PC-3 (cell line): Measurements from ENCODE around the gene GSN. TPM values are rescaled to one million over a fixed set of nuclear protein-coding genes. Genes with fewer than 3 reads are reported as not detected.

Experiments
- ATAC-seq: fragments of 200-7000 bp; cut with Tn5 transposase; 2 replicates; pipeline ENCODE4 v1.9.1; 2020; ENCODE audit warnings: mild to moderate bottlenecking, moderate library complexity
- BruUV-seq: library from RNA; stranded (reverse); fragments of 400-500 nt; replicated peaks from 2 replicates; lab custom pipeline; 2021; lab: Mats Ljungman, UMichigan
- CTCF ChIA-PET: fragments of 300-600 bp; sonication (Branson Sonifier 250); formaldehyde crosslinking; loops from one replicate; lab custom pipeline; 2022; ENCODE audit warnings: antibody characterized with exemption; lab: Charles Lee
- POLR2A ChIA-PET: fragments of 300-600 bp; sonication (Branson Sonifier 250); formaldehyde crosslinking; loops from one replicate; lab custom pipeline; 2022; ENCODE audit warnings: antibody characterized with exemption; ENCODE audit not compliant: unreplicated experiment; lab: Charles Lee
- DNase-seq: peaks from one replicate; pipeline ENCODE4 v3.0.0-alpha.2; 2015
- H2AFZ ChIP-seq: fragments of 300-600 bp; sonication (generic); 2 replicates; pipeline ENCODE4 v1.6.0; 2016; ENCODE audit warnings: antibody characterized with exemption, low read length
- H3F3A ChIP-seq: fragments of 300-600 bp; sonication (generic); one replicate; pipeline ENCODE4 v1.6.0; 2017; ENCODE audit warnings: antibody characterized with exemption, low read length, control low read depth, mild to moderate bottlenecking; ENCODE audit not compliant: unreplicated experiment
- H3K27ac ChIP-seq: fragments of 300-600 bp; sonication (generic); 2 replicates; pipeline ENCODE4 v1.5.1; 2016; ENCODE audit warnings: mild to moderate bottlenecking, low read length
- H3K27me3 ChIP-seq: fragments of 300-600 bp; sonication (generic); 2 replicates; pipeline ENCODE4 v1.6.1; 2016; ENCODE audit warnings: low read length, mixed read lengths
- H3K36me3 ChIP-seq: fragments of 300-600 bp; sonication (generic); 2 replicates; pipeline ENCODE4 v1.6.1; 2016; ENCODE audit warnings: low read depth, mixed run types, low read length, mixed read lengths
- H3K4me1 ChIP-seq: fragments of 300-600 bp; sonication (generic); 2 replicates; pipeline ENCODE4 v1.5.1; 2016; ENCODE audit warnings: low read length; ENCODE audit not compliant: insufficient read depth
- H3K4me2 ChIP-seq: fragments of 300-600 bp; sonication (generic); 2 replicates; pipeline ENCODE4 v1.6.0; 2016; ENCODE audit warnings: low read length
- H3K4me3 ChIP-seq: fragments of 300-600 bp; sonication (generic); 2 replicates; pipeline ENCODE4 v1.5.1; 2016; ENCODE audit warnings: mild to moderate bottlenecking, low read length, mixed read lengths
- H3K79me2 ChIP-seq: fragments of 300-600 bp; sonication (generic); 2 replicates; pipeline ENCODE4 v1.6.1; 2017; ENCODE audit warnings: low read length, mixed read lengths
- H3K9ac ChIP-seq: fragments of 300-600 bp; sonication (generic); 2 replicates; pipeline ENCODE4 v1.6.0; 2016; ENCODE audit warnings: mild to moderate bottlenecking, low read length
- H3K9me2 ChIP-seq: fragments of 300-600 bp; sonication (generic); replicated peaks from 2 replicates; pipeline ENCODE4 v1.6.1; 2016; ENCODE audit warnings: mixed run types, low read length, mixed read lengths
- H3K9me3 ChIP-seq: fragments of 300-600 bp; sonication (generic); 2 replicates; pipeline ENCODE4 v1.6.1; 2016; ENCODE audit warnings: low read length, mixed read lengths
- H4K20me1 ChIP-seq: fragments of 300-600 bp; sonication (generic); 2 replicates; pipeline ENCODE4 v1.6.1; 2016; ENCODE audit warnings: low read length, mixed read lengths
- EZH2 ChIP-seq: fragments of 300-600 bp; sonication (generic); IDR thresholded peaks from one replicate; pipeline ENCODE4 v1.6.1; 2017; ENCODE audit warnings: antibody characterized with exemption, mild to moderate bottlenecking, low read length; ENCODE audit not compliant: unreplicated experiment
- EZH2phosphoT487 ChIP-seq: fragments of 300-600 bp; sonication (generic); IDR thresholded peaks from 2 replicates; pipeline ENCODE4 v1.6.1; 2018; ENCODE audit warnings: mild to moderate bottlenecking, antibody characterized with exemption, low read length, borderline replicate concordance
- intact Hi-C: fragments of 100-400 bp; cut with micrococcal nuclease; formaldehyde crosslinking; loops from 2 replicates; pipeline ENCODE4 v1.9.0; 2023
- total RNA-seq: library from RNA; depleted of rRNA; stranded (reverse); fragments of >200 nt; gene quantifications from 2 replicates; pipeline ENCODE4 v1.2.3, GENCODE V29; 2014
- TF ChIP-seq, protein P1 (sequence below): fragments of 300-600 bp; sonication (generic); conservative IDR thresholded peaks from 2 replicates; pipeline ENCODE4 v1.5.1; 2017; ENCODE audit warnings: antibody characterized with exemption, low read depth, mild to moderate bottlenecking, low read length

Gene GSN
- total RNA-seq, 1 experiment from 2014 or later = 36.5 TPM

DNA sequence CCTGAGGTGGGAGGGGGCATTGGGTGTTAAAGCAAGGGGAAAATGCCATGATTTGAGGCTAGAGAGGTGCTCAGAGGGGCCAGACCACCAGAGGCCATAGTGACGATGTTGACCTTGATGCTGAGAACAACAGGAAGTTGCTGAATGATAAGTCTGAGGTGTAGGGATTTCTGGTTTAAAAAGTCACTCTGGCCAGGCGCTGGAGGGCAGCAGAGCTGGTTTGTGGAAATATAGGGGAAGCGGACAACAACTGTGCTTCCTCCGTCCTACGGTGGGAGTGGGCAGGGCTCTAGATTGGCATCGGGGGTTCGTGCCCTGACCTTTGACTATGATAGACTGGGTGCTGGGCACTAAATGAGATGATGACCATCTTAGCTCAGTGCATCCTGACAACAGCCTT, 57.4 kb downstream of the GSN start:
- POLR2A ChIA-PET = no interaction called here
- peaks cover 8% of the 10 kb centered on the region for H3K4me1 ChIP-seq
- intact Hi-C loops = no loop called here
- TF ChIP-seq, protein P1, sequence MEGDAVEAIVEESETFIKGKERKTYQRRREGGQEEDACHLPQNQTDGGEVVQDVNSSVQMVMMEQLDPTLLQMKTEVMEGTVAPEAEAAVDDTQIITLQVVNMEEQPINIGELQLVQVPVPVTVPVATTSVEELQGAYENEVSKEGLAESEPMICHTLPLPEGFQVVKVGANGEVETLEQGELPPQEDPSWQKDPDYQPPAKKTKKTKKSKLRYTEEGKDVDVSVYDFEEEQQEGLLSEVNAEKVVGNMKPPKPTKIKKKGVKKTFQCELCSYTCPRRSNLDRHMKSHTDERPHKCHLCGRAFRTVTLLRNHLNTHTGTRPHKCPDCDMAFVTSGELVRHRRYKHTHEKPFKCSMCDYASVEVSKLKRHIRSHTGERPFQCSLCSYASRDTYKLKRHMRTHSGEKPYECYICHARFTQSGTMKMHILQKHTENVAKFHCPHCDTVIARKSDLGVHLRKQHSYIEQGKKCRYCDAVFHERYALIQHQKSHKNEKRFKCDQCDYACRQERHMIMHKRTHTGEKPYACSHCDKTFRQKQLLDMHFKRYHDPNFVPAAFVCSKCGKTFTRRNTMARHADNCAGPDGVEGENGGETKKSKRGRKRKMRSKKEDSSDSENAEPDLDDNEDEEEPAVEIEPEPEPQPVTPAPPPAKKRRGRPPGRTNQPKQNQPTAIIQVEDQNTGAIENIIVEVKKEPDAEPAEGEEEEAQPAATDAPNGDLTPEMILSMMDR = no peak
- no peak for TF ChIP-seq EZH2
- TF ChIP-seq EZH2phosphoT487 = no peak
- H3F3A ChIP-seq = no peaks in the 10 kb centered on the region
- H3K4me3 ChIP-seq = no peak overlapping the region
- no peak overlapping the region for H3K27ac ChIP-seq
- no peak overlapping the region for H3K4me2 ChIP-seq
- no peaks in the 10 kb centered on the region for H3K9me3 ChIP-seq
- H3K36me3 ChIP-seq = no peaks in the 10 kb centered on the region
- no TSS peak for BruUV-seq
- no peaks in the 10 kb centered on the region for H3K79me2 ChIP-seq
- ATAC-seq (no peak), DNase-seq (no peak)
- CTCF ChIA-PET = no interaction called here
- no peaks in the 10 kb centered on the region for H3K9me2 ChIP-seq
- H3K27me3 ChIP-seq = no peaks in the 10 kb centered on the region
- H2AFZ ChIP-seq = no peak overlapping the region
- H3K9ac ChIP-seq = no peak overlapping the region
- no peaks in the 10 kb centered on the region for H4K20me1 ChIP-seq

DNA sequence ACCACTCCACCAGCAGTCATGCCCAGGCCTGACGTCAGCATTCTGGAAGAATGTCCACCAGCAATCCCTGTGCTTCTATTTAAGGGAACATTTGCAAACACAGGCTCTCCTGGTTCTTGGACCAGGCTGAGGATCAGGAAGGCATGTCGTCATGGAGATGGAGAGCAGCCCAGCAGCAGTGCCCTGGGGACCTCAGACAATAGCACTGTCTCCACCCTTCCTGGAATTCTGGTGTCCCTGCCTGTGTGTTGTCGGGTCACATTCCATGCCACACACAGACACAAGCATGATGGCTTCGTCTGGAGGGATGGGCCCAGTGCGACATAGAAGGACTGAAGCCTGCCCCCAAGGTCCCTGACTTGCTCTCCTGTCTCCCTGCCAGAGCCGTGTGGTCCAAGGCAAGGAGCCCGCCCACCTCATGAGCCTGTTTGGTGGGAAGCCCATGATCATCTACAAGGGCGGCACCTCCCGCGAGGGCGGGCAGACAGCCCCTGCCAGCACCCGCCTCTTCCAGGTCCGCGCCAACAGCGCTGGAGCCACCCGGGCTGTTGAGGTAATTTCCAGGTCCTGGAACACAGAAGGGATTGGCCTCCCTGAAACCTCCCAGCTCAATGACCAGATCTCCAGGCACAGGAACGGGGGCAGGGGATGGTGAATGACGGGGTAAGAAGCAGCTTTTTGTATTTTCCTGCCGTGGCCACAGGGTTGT, 58.3 kb downstream of the GSN start:
- no peaks in the 10 kb centered on the region for H3K36me3 ChIP-seq
- ATAC-seq (no peak; the same call in 1 of the 2 replicates), DNase-seq (peak; percentile 36)
- TF ChIP-seq EZH2phosphoT487 (no peak), EZH2 (no peak)
- TF ChIP-seq, protein P1 = no peak
- H3K9me2 ChIP-seq = no peaks in the 10 kb centered on the region
- H4K20me1 ChIP-seq = no peaks in the 10 kb centered on the region
- H3K27ac ChIP-seq = no peak overlapping the region
- H3F3A ChIP-seq = no peaks in the 10 kb centered on the region
- intact Hi-C loops = no loop called here
- no peaks in the 10 kb centered on the region for H3K9me3 ChIP-seq
- no peak overlapping the region for H3K9ac ChIP-seq
- H2AFZ ChIP-seq = no peak overlapping the region
- H3K79me2 ChIP-seq = no peaks in the 10 kb centered on the region
- CTCF ChIA-PET = no interaction called here
- BruUV-seq = no TSS peak
- H3K4me1 ChIP-seq = peaks cover 8% of the 10 kb centered on the region
- H3K4me2 ChIP-seq = no peak overlapping the region
- POLR2A ChIA-PET = no interaction called here
- H3K27me3 ChIP-seq = no peaks in the 10 kb centered on the region
- H3K4me3 ChIP-seq = no peak overlapping the region

DNA sequence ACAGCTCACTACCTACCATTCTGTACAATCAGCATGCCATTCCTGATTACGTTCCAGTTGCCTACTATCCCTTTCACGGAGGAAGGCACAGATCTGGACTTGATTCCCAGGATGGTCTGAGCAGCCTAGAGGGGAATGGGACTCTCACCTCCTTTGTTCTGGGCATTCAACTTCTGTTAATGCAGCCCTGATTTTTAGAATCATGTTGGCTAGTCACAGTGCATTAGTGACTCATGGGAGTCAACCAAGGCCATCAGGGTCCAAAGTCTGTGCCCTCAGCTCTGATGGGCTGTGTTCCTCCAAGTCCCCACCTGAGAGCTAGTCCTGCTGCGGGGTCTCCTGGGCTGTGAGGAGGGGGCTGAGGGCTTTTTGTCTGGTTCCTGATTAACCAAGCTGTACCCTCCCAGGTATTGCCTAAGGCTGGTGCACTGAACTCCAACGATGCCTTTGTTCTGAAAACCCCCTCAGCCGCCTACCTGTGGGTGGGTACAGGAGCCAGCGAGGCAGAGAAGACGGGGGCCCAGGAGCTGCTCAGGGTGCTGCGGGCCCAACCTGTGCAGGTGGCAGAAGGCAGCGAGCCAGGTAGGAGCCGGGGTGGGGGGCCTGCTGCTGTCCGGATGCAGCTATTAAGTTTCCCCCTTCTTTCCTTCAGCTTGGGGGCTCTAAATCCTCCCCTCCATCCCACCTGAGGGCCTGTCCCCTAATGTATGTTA, 59.1 kb downstream of the GSN start:
- no peak for DNase-seq
- no peak for ATAC-seq
- H3K4me3 ChIP-seq = no peak overlapping the region
- H3K4me1 ChIP-seq = peaks cover 8% of the 10 kb centered on the region
- H3K9me3 ChIP-seq = no peaks in the 10 kb centered on the region
- no peak overlapping the region for H3K27ac ChIP-seq
- H3K9ac ChIP-seq = no peak overlapping the region
- no peaks in the 10 kb centered on the region for H3K36me3 ChIP-seq
- no peak overlapping the region for H2AFZ ChIP-seq
- H4K20me1 ChIP-seq = no peaks in the 10 kb centered on the region
- no TSS peak for BruUV-seq
- no peaks in the 10 kb centered on the region for H3K9me2 ChIP-seq
- H3K79me2 ChIP-seq = no peaks in the 10 kb centered on the region
- intact Hi-C loops = no loop called here
- H3K27me3 ChIP-seq = no peaks in the 10 kb centered on the region
- no peaks in the 10 kb centered on the region for H3F3A ChIP-seq
- H3K4me2 ChIP-seq = no peak overlapping the region
- POLR2A ChIA-PET = no interaction called here
- CTCF ChIA-PET = no interaction called here
- TF ChIP-seq EZH2phosphoT487 (no peak), EZH2 (no peak)
- TF ChIP-seq, protein P1 = no peak
